Breast epithelium (tissue), 4 donors: ENCODE measurements around the gene KLHDC10. TPM values are rescaled to one million over a fixed set of nuclear protein-coding genes. Genes with fewer than 3 reads are reported as not detected.

ENCODE experiments used
- DNase-seq, 2 donors: peaks; one replicate each; pipeline ENCODE4 v3.0.0-alpha.2; 2019; ENCODE audit warnings: low spot score in 2 of 2
- H3K27ac ChIP-seq, 2 donors: fragments of 200-600 bp; sonication (generic) in 1 of 2; one replicate each; pipeline ENCODE4 v1.5.1; 2016 to 2019; ENCODE audit warnings: mild to moderate bottlenecking in 1 of 2
- H3K27me3 ChIP-seq, 2 donors: fragments of 200-600 bp; sonication (generic) in 1 of 2; one replicate each; pipeline versions ENCODE4 v1.5.1 to v1.6.0; 2017 to 2019; ENCODE audit warnings: control low read depth in 1 of 2, mild to moderate bottlenecking in 1 of 2
- H3K36me3 ChIP-seq: fragments of 200-600 bp; one replicate; pipeline ENCODE4 v1.5.1; 2019
- H3K4me1 ChIP-seq, 2 donors: fragments of 200-600 bp; sonication (generic); one replicate each; pipeline ENCODE4 v1.5.1; 2016 to 2019; ENCODE audit warnings: control low read depth in 1 of 2
- H3K4me3 ChIP-seq, 3 donors: fragments of 200-600 bp; sonication (generic); 1 replicate in 2 of 3; 2 replicates in 1 of 3; pipeline ENCODE4 v1.5.1; 2016 to 2019; ENCODE audit warnings: mild to moderate bottlenecking in 3 of 3, moderate library complexity in 2 of 3
- H3K9me3 ChIP-seq, 2 donors: fragments of 200-600 bp; sonication (generic) in 1 of 2; one replicate each; pipeline ENCODE4 v1.5.1; 2016 to 2019; ENCODE audit warnings: control low read depth in 1 of 2
- CTCF ChIP-seq, 3 donors: fragments of 450-650 bp; IDR thresholded peaks; one replicate each; pipeline ENCODE4 v1.5.1; 2016 to 2017; ENCODE audit warnings: antibody characterized with exemption in 3 of 3, mild to moderate bottlenecking in 3 of 3, moderate library complexity in 3 of 3
- POLR2A ChIP-seq: fragments of 450-650 bp; IDR thresholded peaks from one replicate; pipeline ENCODE4 v1.6.1; 2016; ENCODE audit warnings: antibody characterized with exemption, mild to moderate bottlenecking, moderate library complexity
- POLR2AphosphoS5 ChIP-seq, 3 donors: sonication (generic); formaldehyde crosslinking; IDR thresholded peaks; one replicate each; pipeline ENCODE4 v1.6.1; 2017; ENCODE audit warnings: antibody characterized with exemption in 3 of 3
- intact Hi-C: fragments of 100-400 bp; cut with DNase I; formaldehyde crosslinking; loops from one replicate; pipeline ENCODE4 v1.15.1; 2023; ENCODE audit warnings: low total_unique reads
- total RNA-seq, 3 donors: library from RNA; depleted of rRNA; stranded (reverse); fragments of >200 nt; gene quantifications; one replicate each; pipeline ENCODE4 v1.1.0, GENCODE V29; 2016

KLHDC10 gene
- total RNA-seq, 3 donors from 2014 or later = 23.3 to 28.0 (median 28.0) TPM

GRCh38 chr7:130151591-130152492, 81.5 kb downstream of the KLHDC10 start:
- Histone ChIP-seq H3K9me3 (no peaks in the 10 kb centered on the region), H3K27ac (no peak overlapping the region), H3K27me3 (no peaks in the 10 kb centered on the region), H3K4me3 (no peak overlapping the region), H3K4me1 (peaks cover 4 to 5% of the 10 kb centered on the region in 2 donors), H3K36me3 (no peaks in the 10 kb centered on the region)
- intact Hi-C loops = no loop called here
- no peak for DNase-seq
- TF ChIP-seq POLR2A (no peak), CTCF (IDR thresholded peaks at IDR 0.05) (no peak), POLR2AphosphoS5 (IDR thresholded peaks at IDR 0.05) (no peak)

- H3K4me1 ChIP-seq = peaks cover 4 to 5% of the 10 kb centered on the region in 2 donors
- no peaks in the 10 kb centered on the region for H3K27me3 ChIP-seq
- H3K36me3 ChIP-seq = no peaks in the 10 kb centered on the region
- intact Hi-C loops = no loop called here
- no peak for DNase-seq
- peak overlapping the region in 2 of 3 donors; percentile 14 to 34 for H3K4me3 ChIP-seq
- no peak overlapping the region for H3K27ac ChIP-seq
- TF ChIP-seq CTCF (IDR thresholded peaks at IDR 0.05) (no peak), POLR2A (no peak), POLR2AphosphoS5 (IDR thresholded peaks at IDR 0.05) (no peak)
- no peaks in the 10 kb centered on the region for H3K9me3 ChIP-seq
Observed at GRCh38 chr7:130152493-130153210, 82.3 kb downstream of the KLHDC10 start.

- intact Hi-C loops = no loop called here
- H3K27ac ChIP-seq = peak overlapping the region in 1 of 2 donors; percentile 33
- TF ChIP-seq POLR2A = no peak
- TF ChIP-seq CTCF (IDR thresholded peaks at IDR 0.05) = no peak
- TF ChIP-seq POLR2AphosphoS5 (IDR thresholded peaks at IDR 0.05) = no peak
- DNase-seq = no peak
- H3K27me3 ChIP-seq = no peaks in the 10 kb centered on the region
- peaks cover 4 to 5% of the 10 kb centered on the region in 2 donors for H3K4me1 ChIP-seq
- H3K9me3 ChIP-seq = no peaks in the 10 kb centered on the region
- no peaks in the 10 kb centered on the region for H3K36me3 ChIP-seq
- H3K4me3 ChIP-seq = peak overlapping the region in 2 of 3 donors; percentile 14 to 34
Observed at GRCh38 chr7:130153211-130153908, 83.0 kb downstream of the KLHDC10 start.

GRCh38 chr7:130154131-130154500, 83.8 kb downstream of the KLHDC10 start:
- intact Hi-C loops = no loop called here
- TF ChIP-seq POLR2AphosphoS5 (IDR thresholded peaks at IDR 0.05) = no peak
- no peak for TF ChIP-seq POLR2A
- TF ChIP-seq CTCF (IDR thresholded peaks at IDR 0.05) = no peak
- Histone ChIP-seq H3K27me3 (no peaks in the 10 kb centered on the region), H3K27ac (peak overlapping the region in 1 of 2 donors; percentile 33), H3K4me1 (peaks cover 4 to 5% of the 10 kb centered on the region in 2 donors), H3K9me3 (no peaks in the 10 kb centered on the region), H3K4me3 (peak overlapping the region in 2 of 3 donors; percentile 7 to 34), H3K36me3 (no peaks in the 10 kb centered on the region)
- DNase-seq = peak in 1 of 2 donors; percentile 70
